Breast epithelium (tissue), 4 donors: Measurements from ENCODE around the gene SERPINB6. TPM values are rescaled to one million over a fixed set of nuclear protein-coding genes. Genes with fewer than 3 reads are reported as not detected.

Experiments
- DNase-seq, 2 donors: peaks; one replicate each; pipeline ENCODE4 v3.0.0-alpha.2; 2019; ENCODE audit warnings: low spot score in 2 of 2
- H3K27ac ChIP-seq, 2 donors: fragments of 200-600 bp; sonication (generic) in 1 of 2; one replicate each; pipeline ENCODE4 v1.5.1; 2016 to 2019; ENCODE audit warnings: mild to moderate bottlenecking in 1 of 2
- H3K27me3 ChIP-seq, 2 donors: fragments of 200-600 bp; sonication (generic) in 1 of 2; one replicate each; pipeline versions ENCODE4 v1.5.1 to v1.6.0; 2017 to 2019; ENCODE audit warnings: control low read depth in 1 of 2, mild to moderate bottlenecking in 1 of 2
- H3K36me3 ChIP-seq: fragments of 200-600 bp; one replicate; pipeline ENCODE4 v1.5.1; 2019
- H3K4me1 ChIP-seq, 2 donors: fragments of 200-600 bp; sonication (generic); one replicate each; pipeline ENCODE4 v1.5.1; 2016 to 2019; ENCODE audit warnings: control low read depth in 1 of 2
- H3K4me3 ChIP-seq, 3 donors: fragments of 200-600 bp; sonication (generic); 1 replicate in 2 of 3; 2 replicates in 1 of 3; pipeline ENCODE4 v1.5.1; 2016 to 2019; ENCODE audit warnings: mild to moderate bottlenecking in 3 of 3, moderate library complexity in 2 of 3
- H3K9me3 ChIP-seq, 2 donors: fragments of 200-600 bp; sonication (generic) in 1 of 2; one replicate each; pipeline ENCODE4 v1.5.1; 2016 to 2019; ENCODE audit warnings: control low read depth in 1 of 2
- POLR2A ChIP-seq: fragments of 450-650 bp; IDR thresholded peaks from one replicate; pipeline ENCODE4 v1.6.1; 2016; ENCODE audit warnings: antibody characterized with exemption, mild to moderate bottlenecking, moderate library complexity
- POLR2AphosphoS5 ChIP-seq, 3 donors: sonication (generic); formaldehyde crosslinking; IDR thresholded peaks; one replicate each; pipeline ENCODE4 v1.6.1; 2017; ENCODE audit warnings: antibody characterized with exemption in 3 of 3
- intact Hi-C: fragments of 100-400 bp; cut with DNase I; formaldehyde crosslinking; loops from one replicate; pipeline ENCODE4 v1.15.1; 2023; ENCODE audit warnings: low total_unique reads
- total RNA-seq, 3 donors: library from RNA; depleted of rRNA; stranded (reverse); fragments of >200 nt; gene quantifications; one replicate each; pipeline ENCODE4 v1.1.0, GENCODE V29; 2016
- TF ChIP-seq, protein P1 (sequence below), 3 donors: fragments of 450-650 bp; IDR thresholded peaks; one replicate each; pipeline ENCODE4 v1.5.1; 2016 to 2017; ENCODE audit warnings: antibody characterized with exemption in 3 of 3, mild to moderate bottlenecking in 3 of 3, moderate library complexity in 3 of 3

SERPINB6 gene
- total RNA-seq, 3 donors from 2014 or later: 100 to 146 (median 137) TPM

DNA sequence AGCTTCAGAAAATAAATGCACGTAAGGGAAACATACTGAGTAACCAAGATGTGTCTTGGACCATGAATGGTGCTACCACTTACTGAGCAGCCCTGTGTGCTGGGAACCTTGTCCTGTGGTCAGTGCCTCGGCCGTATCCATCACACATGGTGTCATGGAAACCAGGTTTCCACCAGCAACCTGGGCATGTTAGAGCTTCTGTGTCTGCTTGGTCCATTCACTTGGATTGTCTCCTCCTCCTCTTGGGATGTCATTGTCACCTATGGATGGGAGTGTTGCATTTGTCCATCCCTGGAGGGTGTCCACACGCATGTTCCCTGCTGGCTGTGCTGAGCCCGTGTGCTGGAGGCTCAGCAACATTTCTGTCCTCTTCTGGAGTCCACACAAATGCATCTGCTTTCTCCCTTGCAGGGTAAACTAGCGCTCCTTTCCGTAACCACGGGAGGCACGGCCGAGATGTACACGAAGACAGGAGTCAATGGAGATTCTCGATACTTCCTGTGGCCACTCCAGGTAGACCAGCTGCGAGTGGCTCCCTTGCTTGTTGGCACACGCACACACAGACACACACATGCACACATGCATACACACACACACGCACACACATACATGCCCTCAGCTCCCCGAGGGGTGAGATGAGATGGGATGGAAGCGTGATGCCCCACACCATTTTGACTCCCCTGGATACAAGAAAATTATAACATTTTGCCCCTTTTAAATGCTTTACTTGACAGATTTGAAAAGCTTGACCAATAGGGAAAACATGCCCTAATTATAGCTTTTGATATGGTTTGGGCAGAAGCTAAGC lies 45.3 kb upstream of the SERPINB6 start:
- peaks cover 0 to 1% of the 10 kb centered on the region in 2 donors for H3K9me3 ChIP-seq
- intact Hi-C loops: no loop called here
- no peak overlapping the region for H3K4me3 ChIP-seq
- no peak for DNase-seq
- no peak overlapping the region for H3K27ac ChIP-seq
- no peaks in the 10 kb centered on the region for H3K27me3 ChIP-seq
- no peak for TF ChIP-seq POLR2A
- TF ChIP-seq, protein P1, sequence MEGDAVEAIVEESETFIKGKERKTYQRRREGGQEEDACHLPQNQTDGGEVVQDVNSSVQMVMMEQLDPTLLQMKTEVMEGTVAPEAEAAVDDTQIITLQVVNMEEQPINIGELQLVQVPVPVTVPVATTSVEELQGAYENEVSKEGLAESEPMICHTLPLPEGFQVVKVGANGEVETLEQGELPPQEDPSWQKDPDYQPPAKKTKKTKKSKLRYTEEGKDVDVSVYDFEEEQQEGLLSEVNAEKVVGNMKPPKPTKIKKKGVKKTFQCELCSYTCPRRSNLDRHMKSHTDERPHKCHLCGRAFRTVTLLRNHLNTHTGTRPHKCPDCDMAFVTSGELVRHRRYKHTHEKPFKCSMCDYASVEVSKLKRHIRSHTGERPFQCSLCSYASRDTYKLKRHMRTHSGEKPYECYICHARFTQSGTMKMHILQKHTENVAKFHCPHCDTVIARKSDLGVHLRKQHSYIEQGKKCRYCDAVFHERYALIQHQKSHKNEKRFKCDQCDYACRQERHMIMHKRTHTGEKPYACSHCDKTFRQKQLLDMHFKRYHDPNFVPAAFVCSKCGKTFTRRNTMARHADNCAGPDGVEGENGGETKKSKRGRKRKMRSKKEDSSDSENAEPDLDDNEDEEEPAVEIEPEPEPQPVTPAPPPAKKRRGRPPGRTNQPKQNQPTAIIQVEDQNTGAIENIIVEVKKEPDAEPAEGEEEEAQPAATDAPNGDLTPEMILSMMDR (IDR thresholded peaks at IDR 0.05): no peak
- no peak for TF ChIP-seq POLR2AphosphoS5 (IDR thresholded peaks at IDR 0.05)
- no peaks in the 10 kb centered on the region for H3K4me1 ChIP-seq
- H3K36me3 ChIP-seq: no peaks in the 10 kb centered on the region

DNA sequence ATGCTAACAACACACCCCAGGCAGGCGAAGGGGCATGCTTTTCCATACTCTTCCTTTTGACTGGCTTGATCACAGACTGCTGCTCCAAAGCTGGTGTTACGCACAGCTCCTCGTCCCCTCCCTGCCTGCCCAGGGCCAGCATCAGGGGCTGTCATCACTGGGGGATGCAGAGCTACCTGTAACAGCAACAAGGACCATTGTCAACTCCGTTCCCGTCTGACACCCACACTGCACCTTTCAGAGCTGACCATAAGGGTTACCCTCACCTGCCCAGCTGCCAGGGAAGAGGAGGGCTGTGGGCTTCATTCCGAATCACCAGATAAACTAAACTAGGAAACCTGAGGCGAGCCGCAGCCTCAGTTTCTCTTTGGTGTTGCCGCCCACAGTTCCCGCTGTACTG lies 43.8 kb upstream of the SERPINB6 start:
- Histone ChIP-seq H3K9me3 (peaks cover 0 to 8% of the 10 kb centered on the region in 2 donors), H3K4me3 (no peak overlapping the region), H3K27ac (no peak overlapping the region), H3K4me1 (no peaks in the 10 kb centered on the region), H3K36me3 (peaks cover 4% of the 10 kb centered on the region), H3K27me3 (no peaks in the 10 kb centered on the region)
- intact Hi-C loops: no loop called here
- TF ChIP-seq POLR2A: no peak
- no peak for TF ChIP-seq POLR2AphosphoS5 (IDR thresholded peaks at IDR 0.05)
- TF ChIP-seq, protein P1 (IDR thresholded peaks at IDR 0.05): no peak
- DNase-seq: no peak

DNA sequence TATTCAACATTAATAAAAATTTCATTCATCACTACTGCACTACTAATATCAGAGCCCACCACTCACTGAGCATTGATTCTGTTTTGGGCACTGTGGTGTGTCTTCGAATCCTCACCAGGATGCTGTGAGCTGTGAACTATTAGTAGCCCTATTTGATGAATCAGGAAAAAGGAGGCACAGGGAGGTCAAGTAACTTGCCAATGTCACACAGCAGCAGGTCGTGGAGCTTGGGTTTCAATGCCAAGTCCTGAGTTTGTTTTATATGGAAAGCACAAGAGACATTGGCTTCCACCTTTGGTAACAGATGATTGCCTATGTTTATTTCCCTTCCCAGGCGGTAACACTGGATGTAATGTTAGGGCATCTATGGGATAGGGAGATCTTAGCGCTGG lies 43.3 kb upstream of the SERPINB6 start:
- TF ChIP-seq POLR2A: no peak
- TF ChIP-seq POLR2AphosphoS5 (IDR thresholded peaks at IDR 0.05): no peak
- TF ChIP-seq, protein P1 (IDR thresholded peaks at IDR 0.05): no peak
- H3K27me3 ChIP-seq: no peaks in the 10 kb centered on the region
- H3K9me3 ChIP-seq: peaks cover 0 to 8% of the 10 kb centered on the region in 2 donors
- no peak for DNase-seq
- H3K4me3 ChIP-seq: no peak overlapping the region
- no peak overlapping the region for H3K27ac ChIP-seq
- peaks cover 8% of the 10 kb centered on the region for H3K36me3 ChIP-seq
- no peaks in the 10 kb centered on the region for H3K4me1 ChIP-seq
- intact Hi-C loops: no loop called here

DNA sequence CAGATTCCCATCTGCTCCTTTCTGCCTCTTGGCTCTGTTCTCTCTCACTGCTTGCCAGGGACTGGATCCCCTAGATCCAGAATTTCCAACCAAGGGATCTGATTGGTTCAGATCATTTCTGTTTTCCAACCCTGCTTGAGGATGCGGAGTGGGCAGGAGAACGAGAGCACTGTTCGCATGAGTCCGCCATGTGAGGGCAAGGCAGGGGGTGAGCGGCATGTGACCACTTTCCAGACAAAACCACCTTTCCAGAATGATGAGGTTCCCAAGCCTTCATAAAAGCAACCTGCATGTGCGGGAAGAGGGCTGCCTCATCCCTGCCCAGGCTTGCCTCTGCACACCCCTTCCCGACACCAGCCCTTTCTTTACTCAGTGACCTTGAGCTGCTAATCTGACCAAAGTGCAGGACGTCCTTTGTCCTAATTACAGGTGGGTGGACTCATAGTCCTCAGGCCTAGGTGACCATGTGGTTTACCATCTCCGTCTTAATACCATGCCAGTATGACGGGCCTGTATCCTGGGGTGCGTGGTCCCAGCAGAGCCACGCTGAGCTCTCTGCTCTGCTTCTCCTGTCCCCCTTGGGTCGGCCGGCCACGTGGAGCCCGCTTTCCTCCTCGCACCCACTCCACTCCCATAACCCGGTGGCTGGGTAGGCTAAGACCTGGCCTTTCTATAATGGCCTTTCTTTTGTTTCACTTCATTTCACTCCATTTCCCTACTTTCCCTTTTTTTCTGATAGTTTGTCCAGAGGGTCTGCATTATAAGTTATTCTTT lies 42.7 kb upstream of the SERPINB6 start:
- H3K27ac ChIP-seq: no peak overlapping the region
- intact Hi-C loops: no loop called here
- no peaks in the 10 kb centered on the region for H3K4me1 ChIP-seq
- H3K4me3 ChIP-seq: no peak overlapping the region
- TF ChIP-seq POLR2A (no peak), POLR2AphosphoS5 (IDR thresholded peaks at IDR 0.05) (no peak)
- TF ChIP-seq, protein P1 (IDR thresholded peaks at IDR 0.05): no peak
- DNase-seq: no peak
- H3K27me3 ChIP-seq: no peaks in the 10 kb centered on the region
- H3K36me3 ChIP-seq: peaks cover 8% of the 10 kb centered on the region
- peaks cover 0 to 8% of the 10 kb centered on the region in 2 donors for H3K9me3 ChIP-seq

DNA sequence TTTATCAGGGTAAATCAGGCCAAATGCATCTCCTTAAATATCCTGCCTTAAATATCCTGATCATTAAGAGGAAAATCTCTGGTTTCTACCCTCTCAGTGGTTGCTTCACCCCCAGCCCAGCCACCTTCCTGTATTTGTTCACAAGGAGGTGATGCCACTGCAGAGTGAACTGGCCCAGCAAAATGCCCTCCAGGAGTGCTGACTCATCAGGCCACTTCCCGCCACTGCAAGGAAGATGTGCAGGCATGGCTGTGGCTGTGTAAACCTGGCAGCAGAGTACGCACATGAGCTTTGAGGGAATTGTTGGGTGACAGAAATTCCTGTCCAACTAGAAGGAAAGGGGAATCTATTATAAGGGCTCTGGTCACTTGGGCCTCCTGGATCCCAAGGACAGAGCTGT lies 42.1 kb upstream of the SERPINB6 start:
- no peak for DNase-seq
- Histone ChIP-seq H3K9me3 (peaks cover 0 to 8% of the 10 kb centered on the region in 2 donors), H3K27ac (no peak overlapping the region), H3K36me3 (peaks cover 8% of the 10 kb centered on the region), H3K4me1 (no peaks in the 10 kb centered on the region), H3K4me3 (no peak overlapping the region), H3K27me3 (no peaks in the 10 kb centered on the region)
- intact Hi-C loops: no loop called here
- TF ChIP-seq, protein P1 (IDR thresholded peaks at IDR 0.05): no peak
- TF ChIP-seq POLR2A: no peak
- no peak for TF ChIP-seq POLR2AphosphoS5 (IDR thresholded peaks at IDR 0.05)
